ENCODE data around the gene WNK2.
"Not testable (repeated sequence)": the region's sequence is repeated elsewhere in the genome, so short reads cannot be mapped to it uniquely, and the experiment has no call there.

The WNK2 gene

DNA sequence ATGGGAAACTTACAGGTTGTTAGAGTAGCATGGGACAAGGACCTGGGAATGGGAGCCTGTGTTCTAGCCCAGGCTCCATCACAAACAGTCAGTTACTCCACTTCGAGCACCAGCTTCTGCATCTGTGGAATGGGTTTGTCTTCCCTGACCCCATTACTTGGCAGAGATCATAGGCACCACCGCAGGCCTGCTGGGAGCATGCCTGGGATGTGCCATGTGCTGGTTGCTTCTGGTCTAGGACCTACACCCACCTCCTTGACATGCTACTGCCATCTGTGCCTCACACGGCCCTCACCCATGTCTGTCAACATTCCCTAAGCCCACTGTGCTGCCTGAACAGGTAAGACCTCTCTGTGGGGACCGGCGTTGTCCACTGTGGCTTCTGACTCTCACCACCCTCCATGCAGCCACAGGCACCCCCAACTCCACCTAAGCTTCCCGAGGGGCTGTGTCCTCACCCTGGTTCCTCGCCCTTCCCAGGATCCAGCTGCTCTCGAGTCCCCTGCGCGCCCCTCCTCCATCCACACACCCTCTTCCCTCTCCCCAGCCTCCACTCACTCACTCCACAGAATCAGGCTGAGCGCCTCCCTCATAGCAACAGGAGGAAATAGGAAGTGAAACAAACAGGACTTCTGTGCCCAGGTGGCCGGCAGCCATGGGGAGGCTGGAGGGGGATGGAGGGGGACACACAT, 181.6 kb downstream of the WNK2 start:
- DNase-seq (ENCODE audit: low read depth in 1 of 2, low spot score in 1 of 2), result no peak

DNA sequence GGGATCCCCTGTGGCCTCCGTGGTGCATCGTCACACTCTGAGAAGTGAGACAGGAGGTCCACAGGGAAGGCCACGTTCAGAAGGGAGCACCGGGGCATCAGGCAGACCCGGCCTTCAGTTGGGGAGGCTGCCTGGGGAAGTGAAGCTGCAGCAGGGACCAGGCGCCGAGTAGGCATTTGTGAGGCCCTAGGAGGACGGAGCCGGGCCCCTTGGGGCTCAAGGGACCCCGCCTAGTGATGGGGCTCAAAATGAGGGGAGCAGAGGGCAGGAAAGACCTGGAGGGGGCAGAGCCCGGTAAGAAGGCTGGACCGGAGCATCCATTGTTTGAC, 182.1 kb downstream of the WNK2 start:
- no peak for DNase-seq (ENCODE audit: low read depth in 1 of 2, low spot score in 1 of 2)

DNA sequence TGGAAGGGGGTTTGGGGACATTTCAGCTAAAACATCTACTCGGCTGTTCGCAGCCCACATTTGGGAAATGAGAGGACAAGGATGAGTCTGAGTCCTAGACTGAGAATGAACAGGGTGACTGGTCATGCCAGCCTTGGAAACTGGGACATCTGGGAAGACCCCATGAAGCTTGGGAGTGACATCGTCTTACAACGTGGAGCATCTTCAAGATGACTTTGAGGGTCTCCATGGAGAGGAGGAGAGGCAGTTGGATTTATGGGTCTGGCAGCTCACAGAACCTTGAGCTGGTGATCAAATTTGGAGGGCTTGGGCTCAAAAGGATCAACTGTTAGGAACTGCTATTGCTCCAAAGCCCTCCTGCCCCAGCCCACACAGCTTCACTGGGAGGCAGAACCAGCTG, 182.5 kb downstream of the WNK2 start:
- not testable (repeated sequence) for DNase-seq (ENCODE audit: low read depth in 1 of 2, low spot score in 1 of 2)

DNA sequence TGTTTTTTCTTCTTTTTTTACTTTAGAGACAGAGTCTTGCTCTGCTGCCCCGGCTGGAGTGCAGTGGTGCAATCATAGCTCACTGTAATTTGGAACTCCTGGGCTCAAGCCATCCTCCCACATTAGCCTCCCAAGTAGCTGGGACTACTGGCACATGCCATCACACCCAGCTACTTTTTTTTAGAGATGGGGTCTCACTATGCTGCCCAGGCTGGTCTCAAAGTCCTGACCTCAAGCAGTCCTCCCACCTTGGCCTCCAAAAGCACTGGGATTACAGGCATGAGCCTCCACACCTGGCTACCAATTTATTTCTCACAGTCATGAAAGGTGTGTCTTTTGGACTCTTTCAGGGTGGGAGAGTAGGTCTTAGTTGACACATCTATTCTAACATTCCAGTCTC, 184.5 kb downstream of the WNK2 start:
- DNase-seq (ENCODE audit: low read depth in 1 of 2, low spot score in 1 of 2), result no peak

DNA sequence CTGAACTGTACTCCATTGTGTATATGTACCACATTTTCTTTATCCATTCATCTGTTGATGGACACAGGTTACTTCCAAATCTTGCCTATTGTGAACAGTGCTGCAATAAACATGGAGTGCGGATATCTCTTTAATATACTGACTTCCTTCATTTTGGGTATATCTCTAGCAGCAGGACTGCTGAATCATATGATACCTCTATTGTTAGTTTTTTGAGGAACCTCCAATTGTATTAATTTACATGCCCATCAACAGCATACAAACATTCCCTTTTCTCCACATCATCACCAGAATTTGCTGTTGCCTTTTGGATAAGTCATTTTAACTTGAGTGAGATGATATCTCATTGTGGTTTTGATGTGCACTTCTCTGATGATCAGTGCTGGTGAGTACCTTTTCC, 185.7 kb downstream of the WNK2 start:
- DNase-seq (ENCODE audit: low read depth in 1 of 2, low spot score in 1 of 2), result no peak
